H9 (cell line): Measurements from ENCODE around the gene RFX8. TPM values are rescaled to one million over a fixed set of nuclear protein-coding genes. Genes with fewer than 3 reads are reported as not detected.

Experiments used
- DNase-seq: peaks from one replicate; pipeline ENCODE4 v3.0.0-alpha.2; 2017
- H2AFZ ChIP-seq: one replicate; pipeline ENCODE4 v1.6.1; 2013; ENCODE audit warnings: mild to moderate bottlenecking, low read length, control low read depth, moderate library complexity
- H2AK5ac ChIP-seq: 2 replicates; pipeline ENCODE4 v1.6.1; 2013; ENCODE audit warnings: low read length, control low read depth, mixed read lengths; ENCODE audit not compliant: insufficient read length
- H2BK120ac ChIP-seq: one replicate; pipeline ENCODE4 v1.6.1; 2013; ENCODE audit warnings: low read depth, mild to moderate bottlenecking, low read length, control low read depth, inconsistent platforms; ENCODE audit not compliant: poor library complexity, severe bottlenecking
- H2BK12ac ChIP-seq: 2 replicates; pipeline ENCODE4 v1.6.1; 2013; ENCODE audit warnings: low read length, control low read depth, mixed read lengths, low read depth; ENCODE audit not compliant: insufficient read length
- H2BK15ac ChIP-seq: 2 replicates; pipeline ENCODE4 v1.6.1; 2013; ENCODE audit warnings: low read depth, low read length, control low read depth
- H2BK20ac ChIP-seq: one replicate; pipeline ENCODE4 v1.6.1; 2013; ENCODE audit warnings: low read depth, mild to moderate bottlenecking, low read length, control low read depth, inconsistent platforms; ENCODE audit not compliant: poor library complexity, severe bottlenecking
- H2BK5ac ChIP-seq: 2 replicates; pipeline ENCODE4 v1.6.1; 2013; ENCODE audit warnings: low read length, control low read depth, mixed read lengths; ENCODE audit not compliant: insufficient read length
- H3K14ac ChIP-seq: 2 replicates; pipeline ENCODE4 v1.6.1; 2013; ENCODE audit warnings: low read length, control low read depth; ENCODE audit not compliant: insufficient read depth
- H3K18ac ChIP-seq: 2 replicates; pipeline ENCODE4 v1.6.1; 2013; ENCODE audit warnings: low read depth, mild to moderate bottlenecking, mixed read lengths, low read length, control low read depth; ENCODE audit not compliant: insufficient read length
- H3K23ac ChIP-seq: 2 replicates; pipeline ENCODE4 v1.6.1; 2013; ENCODE audit warnings: low read length, control low read depth, mixed read lengths, low read depth; ENCODE audit not compliant: insufficient read length
- H3K23me2 ChIP-seq: 2 replicates; pipeline ENCODE4 v1.6.1; 2013; ENCODE audit warnings: low read depth, mild to moderate bottlenecking, mixed read lengths, low read length, control low read depth; ENCODE audit not compliant: insufficient read length, poor library complexity, severe bottlenecking
- H3K27ac ChIP-seq: 2 replicates; pipeline ENCODE4 v1.5.1; 2013; ENCODE audit warnings: low read length, control low read depth, mixed read lengths, low read depth; ENCODE audit not compliant: insufficient read length
- H3K27me3 ChIP-seq: 2 replicates; pipeline ENCODE4 v1.6.1; 2013; ENCODE audit warnings: low read length, control low read depth, inconsistent platforms; ENCODE audit not compliant: insufficient read depth
- H3K4ac ChIP-seq: 2 replicates; pipeline ENCODE4 v1.6.1; 2013; ENCODE audit warnings: low read depth, mild to moderate bottlenecking, control low read depth, inconsistent platforms, low read length, moderate library complexity
- H3K4me1 ChIP-seq: 2 replicates; pipeline ENCODE4 v1.6.1; 2013; ENCODE audit warnings: low read length, control low read depth, inconsistent platforms; ENCODE audit not compliant: insufficient read depth
- H3K4me2 ChIP-seq: 2 replicates; pipeline ENCODE4 v1.6.1; 2013; ENCODE audit warnings: low read length, control low read depth, mixed read lengths; ENCODE audit not compliant: insufficient read length, insufficient read depth
- H3K56ac ChIP-seq: 2 replicates; pipeline ENCODE4 v1.6.1; 2013; ENCODE audit warnings: low read depth, mild to moderate bottlenecking, mixed read lengths, low read length, control low read depth; ENCODE audit not compliant: insufficient read length
- H3K79me1 ChIP-seq: 2 replicates; pipeline ENCODE4 v1.6.1; 2013; ENCODE audit warnings: low read depth, mild to moderate bottlenecking, moderate library complexity, low read length, control low read depth, inconsistent platforms; ENCODE audit not compliant: insufficient read depth, poor library complexity, severe bottlenecking
- H3K79me2 ChIP-seq: 2 replicates; pipeline ENCODE4 v1.6.1; 2013; ENCODE audit warnings: low read length, control low read depth, inconsistent platforms; ENCODE audit not compliant: insufficient read depth
- H3K9ac ChIP-seq: 2 replicates; pipeline ENCODE4 v1.6.1; 2013; ENCODE audit warnings: low read length, control low read depth, mixed read lengths; ENCODE audit not compliant: insufficient read length; ENCODE audit errors: extremely low read depth
- H3K9me3 ChIP-seq: one replicate; pipeline ENCODE4 v1.6.1; 2013; ENCODE audit warnings: low read depth, low read length, inconsistent platforms; ENCODE audit not compliant: control insufficient read depth
- H3T11ph ChIP-seq: one replicate; pipeline ENCODE4 v1.6.1; 2013; ENCODE audit warnings: mild to moderate bottlenecking, low read length, control low read depth, inconsistent platforms
- H4K20me1 ChIP-seq: one replicate; pipeline ENCODE4 v1.6.1; 2013; ENCODE audit not compliant: control insufficient read depth, insufficient read length, insufficient read depth
- H4K5ac ChIP-seq: 2 replicates; pipeline ENCODE4 v1.6.1; 2013; ENCODE audit warnings: low read depth, mild to moderate bottlenecking, mixed read lengths, low read length, control low read depth; ENCODE audit not compliant: insufficient read length
- H4K8ac ChIP-seq: replicated peaks from 2 replicates; pipeline ENCODE4 v1.6.1; 2013; ENCODE audit warnings: low read length, control low read depth, mixed read lengths, low read depth; ENCODE audit not compliant: insufficient read length
- H4K91ac ChIP-seq: 2 replicates; pipeline ENCODE4 v1.6.1; 2013; ENCODE audit warnings: low read depth, mild to moderate bottlenecking, moderate library complexity, mixed read lengths, low read length, control low read depth; ENCODE audit not compliant: insufficient read length
- H3K27ac Mint-ChIP-seq, 3 experiments: 2 replicates in 2 of 3; 3 replicates in 1 of 3; pipeline ENCODE4 v1.8.0; 2020 to 2021; ENCODE audit warnings: mixed read lengths in 3 of 3, mild to moderate bottlenecking in 1 of 3, moderate library complexity in 1 of 3
- H3K27me3 Mint-ChIP-seq: 2 replicates; pipeline ENCODE4 v1.8.0; 2021; ENCODE audit warnings: low read depth, mild to moderate bottlenecking, moderate library complexity, mixed read lengths
- H3K36me3 Mint-ChIP-seq, 3 experiments: 2 replicates in 2 of 3; 3 replicates in 1 of 3; pipeline ENCODE4 v1.8.0; 2020 to 2021; ENCODE audit warnings: low read depth in 3 of 3, mixed read lengths in 3 of 3; ENCODE audit not compliant: insufficient read depth in 1 of 3
- H3K4me1 Mint-ChIP-seq, 2 experiments: 2 replicates each; pipeline ENCODE4 v1.8.0; 2020; ENCODE audit warnings: mixed read lengths in 2 of 2
- H3K4me3 Mint-ChIP-seq, 2 experiments: 2 replicates in 1 of 2; 3 replicates in 1 of 2; pipeline ENCODE4 v1.8.0; 2020 to 2021; ENCODE audit warnings: mild to moderate bottlenecking in 2 of 2, mixed read lengths in 2 of 2, moderate library complexity in 1 of 2
- H3K9me3 Mint-ChIP-seq, 2 experiments: 2 replicates in 1 of 2; 3 replicates in 1 of 2; pipeline ENCODE4 v1.8.0; 2020; ENCODE audit warnings: mild to moderate bottlenecking in 2 of 2, mixed read lengths in 2 of 2, moderate library complexity in 1 of 2
- CTCF ChIP-seq: fragments of 200-600 bp; sonication (generic); conservative IDR thresholded peaks from 3 replicates; pipeline ENCODE4 v1.8.0; 2021; ENCODE audit warnings: antibody characterized with exemption, mild to moderate bottlenecking
- WGBS: extraction: QIAGEN DNeasy Blood & Tissue Kit; methylation state at CpG from one replicate; pipeline ENCODE4 v1.1.7; 2013; ENCODE audit warnings: missing lambda C conversion rate, low lambda C conversion rate, mixed read lengths; ENCODE audit not compliant: insufficient read length; ENCODE audit errors: extremely low coverage; 5-methylcytosine and 5-hydroxymethylcytosine counted together
- total RNA-seq: library from RNA; stranded (reverse); gene quantifications from 2 replicates; pipeline ENCODE4 v1.2.1, GENCODE V29; 2021

RFX8 gene
- total RNA-seq, 1 experiment from 2014 or later, result 0.22 TPM

- H4K8ac ChIP-seq, result no peak overlapping the region
- no peaks in the 10 kb centered on the region for H3K79me1 ChIP-seq
- Mint-ChIP-seq H3K27me3 (peaks cover 5% of the 10 kb centered on the region; the same call in 1 of the 2 replicates), H3K27ac (no peak overlapping the region), H3K36me3 (peaks cover 0 to 6% (median 0%) of the 10 kb centered on the region in 3 experiments; a peak in 2 of 7 replicates), H3K4me1 (no peaks in the 10 kb centered on the region; a peak in 1 of 4 replicates), H3K4me3 (no peak overlapping the region), H3K9me3 (peaks cover 2 to 6% of the 10 kb centered on the region in 2 experiments; a peak in 4 of 5 replicates)
- no peak overlapping the region for H3K14ac ChIP-seq
- H3K18ac ChIP-seq, result no peak overlapping the region
- H2BK20ac ChIP-seq, result no peak overlapping the region
- no peak overlapping the region for H2BK120ac ChIP-seq
- H2AFZ ChIP-seq, result no peak overlapping the region
- no peak overlapping the region for H2BK15ac ChIP-seq
- no peaks in the 10 kb centered on the region for H3K4me1 ChIP-seq
- no peak overlapping the region for H3K4ac ChIP-seq
- H3K23me2 ChIP-seq, result no peaks in the 10 kb centered on the region
- no peak overlapping the region for H3K27ac ChIP-seq
- H4K20me1 ChIP-seq, result no peaks in the 10 kb centered on the region
- no peak overlapping the region for H2BK5ac ChIP-seq
- no peak overlapping the region for H2BK12ac ChIP-seq
- TF ChIP-seq CTCF, result no peak
- H3K79me2 ChIP-seq, result no peaks in the 10 kb centered on the region
- H3T11ph ChIP-seq, result no peak overlapping the region
- H2AK5ac ChIP-seq, result no peak overlapping the region
- no peak overlapping the region for H3K23ac ChIP-seq
- no peak overlapping the region for H3K56ac ChIP-seq
- H3K4me2 ChIP-seq, result no peak overlapping the region
- no peak for DNase-seq
- H3K9ac ChIP-seq, result no peak overlapping the region
- WGBS, result no CpG with 5 or more reads among the region's 8 CpGs
- H3K9me3 ChIP-seq, result no peaks in the 10 kb centered on the region
- H4K91ac ChIP-seq, result no peak overlapping the region
- H3K27me3 ChIP-seq, result no peaks in the 10 kb centered on the region
- no peak overlapping the region for H4K5ac ChIP-seq
These were observed 34.8 kb upstream of the RFX8 start for GRCh38 chr2:101509499-101510284.
